MCF 10A (cell line): Measurements from ENCODE around the gene TIMM17B. TPM values are rescaled to one million over a fixed set of nuclear protein-coding genes. Genes with fewer than 3 reads are reported as not detected.

Experiments used
- BruUV-seq: library from RNA; stranded (reverse); fragments of 400-500 nt; replicated peaks from 2 replicates; lab custom pipeline; 2021; lab: Mats Ljungman, UMichigan
- CTCF ChIA-PET: fragments of 300-600 bp; sonication (Branson Sonifier 250); formaldehyde crosslinking; extraction: SDS; loops from one replicate; lab custom pipeline; 2021; ENCODE audit warnings: antibody characterized with exemption, inconsistent platforms; lab: Yijun Ruan, JAX
- POLR2A ChIA-PET: fragments of 300-600, 350-650 bp; sonication (Branson Sonifier 250); formaldehyde crosslinking; extraction: SDS; loops from one replicate; lab custom pipeline; 2020; ENCODE audit warnings: antibody characterized with exemption, inconsistent platforms; lab: Yijun Ruan, JAX
- DNase-seq: peaks from one replicate; pipeline ENCODE4 v3.0.0-alpha.2; 2018; ENCODE audit not compliant: unreplicated experiment
- H3K27ac Mint-ChIP-seq: one replicate; pipeline ENCODE4 v1.8.0; 2022; ENCODE audit warnings: mild to moderate bottlenecking, low read depth, mixed read lengths; ENCODE audit not compliant: unreplicated experiment
- H3K27me3 Mint-ChIP-seq: one replicate; pipeline ENCODE4 v1.8.0; 2022; ENCODE audit warnings: mixed read lengths; ENCODE audit not compliant: insufficient read depth, unreplicated experiment
- H3K36me3 Mint-ChIP-seq: one replicate; pipeline ENCODE4 v1.8.0; 2022; ENCODE audit warnings: mild to moderate bottlenecking, moderate library complexity, mixed read lengths; ENCODE audit not compliant: insufficient read depth, unreplicated experiment
- H3K4me1 Mint-ChIP-seq: one replicate; pipeline ENCODE4 v1.8.0; 2022; ENCODE audit warnings: mixed read lengths; ENCODE audit not compliant: insufficient read depth, unreplicated experiment
- H3K4me3 Mint-ChIP-seq: one replicate; pipeline ENCODE4 v1.8.0; 2022; ENCODE audit warnings: mild to moderate bottlenecking, moderate library complexity, mixed read lengths; ENCODE audit not compliant: unreplicated experiment
- H3K9me3 Mint-ChIP-seq: one replicate; pipeline ENCODE4 v1.8.0; 2022; ENCODE audit warnings: mixed read lengths; ENCODE audit not compliant: unreplicated experiment
- CTCF ChIP-seq: fragments of 200-600 bp; IDR thresholded peaks from one replicate; pipeline ENCODE4 v1.8.0; 2022; ENCODE audit warnings: antibody characterized with exemption, mild to moderate bottlenecking; ENCODE audit not compliant: unreplicated experiment
- intact Hi-C: fragments of 100-400 bp; cut with micrococcal nuclease; formaldehyde crosslinking; loops from 2 replicates; pipeline ENCODE4 v1.14.1; 2022
- total RNA-seq: library from RNA; stranded (reverse); gene quantifications from 2 replicates; pipeline ENCODE4 v1.2.3, GENCODE V29; 2022

The TIMM17B gene
- total RNA-seq, 1 experiment from 2014 or later = 73.7 TPM

GRCh38 chrX:48919360-48919841, 21.8 kb upstream of the TIMM17B start:
- intact Hi-C loops = loop anchor here (2.0 to 5.0 kb wide), 3 partner anchors 39 to 123 kb away; partner anchors contain the start of genes HDAC6 and TFE3
- peaks cover 21% of the 10 kb centered on the region for H3K36me3 Mint-ChIP-seq
- peak overlapping the region; percentile 64 for H3K27ac Mint-ChIP-seq
- peaks cover 15% of the 10 kb centered on the region for H3K4me1 Mint-ChIP-seq
- no peaks in the 10 kb centered on the region for H3K27me3 Mint-ChIP-seq
- peak overlapping the region; percentile 94 for H3K4me3 Mint-ChIP-seq
- POLR2A ChIA-PET = interaction anchor here (0.5 to 1.9 kb wide), 9 partner anchors 19 to 960 kb away, joined by 3 to 7 read pairs (median 4); partner anchors contain the start of genes HDAC6, PQBP1, TIMM17B and USP27X
- H3K9me3 Mint-ChIP-seq = no peaks in the 10 kb centered on the region
- BruUV-seq = no TSS peak
- CTCF ChIA-PET = interaction anchor here (0.6 to 0.9 kb wide), 2 partner anchors 28 to 124 kb away, joined by 4 to 5 read pairs; partner anchors contain the start of gene TFE3
- no peak for DNase-seq
- TF ChIP-seq CTCF = no peak

- H3K27ac Mint-ChIP-seq = peak within 1 kb of the TSS; percentile 96
- peak; percentile 91 for DNase-seq
- BruUV-seq = no TSS peak
- intact Hi-C loops = loop anchor here (2.0 to 5.0 kb wide), 3 partner anchors 40 to 124 kb away; partner anchors contain the start of genes HDAC6 and TFE3
- no peaks in the 10 kb centered on the region for H3K27me3 Mint-ChIP-seq
- H3K9me3 Mint-ChIP-seq = no peaks in the 10 kb centered on the region
- ChIA-PET POLR2A (interaction anchor here (0.5 to 1.9 kb wide), 8 partner anchors 21 to 960 kb away, joined by 3 to 7 read pairs (median 4); partner anchors contain the start of genes HDAC6, PQBP1, TIMM17B and USP27X), CTCF (interaction anchor here (0.6 to 0.9 kb wide), 2 partner anchors 27 to 124 kb away, joined by 4 to 5 read pairs; partner anchors contain the start of gene TFE3)
- TF ChIP-seq CTCF = no peak
- peaks cover 15% of the 10 kb centered on the region for H3K4me1 Mint-ChIP-seq
- H3K36me3 Mint-ChIP-seq = peaks cover 23% of the 10 kb centered on the region
- peak within 1 kb of the TSS; percentile 94 for H3K4me3 Mint-ChIP-seq
Observed at GRCh38 chrX:48918643-48919340, 21.2 kb upstream of the TIMM17B start, which contains the start of gene PIM2. Gene PIM2 (minus strand): TSS chrX:48919024. CDS start chrX:48918834, 190 bp downstream.

- Mint-ChIP-seq H3K9me3 (no peaks in the 10 kb centered on the region), H3K27me3 (no peaks in the 10 kb centered on the region), H3K27ac (peak overlapping the region; percentile 96), H3K4me3 (peak overlapping the region; percentile 94), H3K36me3 (peaks cover 28% of the 10 kb centered on the region), H3K4me1 (peaks cover 15% of the 10 kb centered on the region)
- no peak for TF ChIP-seq CTCF
- BruUV-seq = no TSS peak
- no peak for DNase-seq
- POLR2A ChIA-PET = interaction anchor here (0.9 to 1.2 kb wide), 3 partner anchors 27 to 117 kb away, joined by 3 to 6 read pairs (median 4); partner anchors contain the start of genes HDAC6 and OTUD5
- CTCF ChIA-PET = interaction anchor here (0.6 kb wide), 3 partner anchors 9 to 167 kb away, joined by 3 to 4 read pairs (median 3); no protein-coding TSS in a partner anchor
- intact Hi-C loops = loop anchor here (2.0 to 5.0 kb wide), 3 partner anchors 41 to 124 kb away; partner anchors contain the start of genes HDAC6 and TFE3
Observed at GRCh38 chrX:48918301-48918642, 20.7 kb upstream of the TIMM17B start.
